ENCODE data around the gene KMT2C.
A peak's percentile ranks its signal among the peaks of the same experiment; 100 is the strongest.
"Not testable (repeated sequence)": the region's sequence is repeated elsewhere in the genome, so short reads cannot be mapped to it uniquely, and the experiment has no call there.

KMT2C gene

GRCh38 chr7:152436111-152436930, 518 bp upstream of the KMT2C start:
- TF ChIP-seq PAX5 (IDR thresholded peaks at IDR 0.05; ENCODE audit: insufficient read depth, low read length, severe bottlenecking), result peak; percentile 55
- no peak for TF ChIP-seq POLR2A (IDR thresholded peaks at IDR 0.05; ENCODE audit: low read depth, low read length)
- no peak for TF ChIP-seq POLR2AphosphoS5 (IDR thresholded peaks at IDR 0.05; ENCODE audit: low read depth, low read length)
- TF ChIP-seq TAF1 (IDR thresholded peaks at IDR 0.05; ENCODE audit: low read depth, low read length), result peak; percentile 46
- peak; percentile 79 for DNase-seq (ENCODE audit: insufficient read length, low spot score)
- no peak for FAIRE-seq

- DNase-seq (ENCODE audit: insufficient read length, low spot score), result not testable (repeated sequence)
- peak; percentile 89 for FAIRE-seq
Observed at GRCh38 chr7:152434511-152435383, 1.1 kb downstream of the KMT2C start.

GRCh38 chr7:152433721-152434490, 1.9 kb downstream of the KMT2C start:
- not testable (repeated sequence) for DNase-seq (ENCODE audit: insufficient read length, low spot score)
- peak; percentile 85 for FAIRE-seq

GRCh38 chr7:152432735-152433134, 3.1 kb downstream of the KMT2C start:
- not testable (repeated sequence) for DNase-seq (ENCODE audit: insufficient read length, low spot score)
- FAIRE-seq, result peak; percentile 23

- no peak for TF ChIP-seq POU2F2 (IDR thresholded peaks at IDR 0.05; ENCODE audit: low read depth, low read length)
- TF ChIP-seq POLR2AphosphoS5 (IDR thresholded peaks at IDR 0.05; ENCODE audit: low read depth, low read length), result no peak
- no peak for TF ChIP-seq SPI1 (IDR thresholded peaks at IDR 0.05; ENCODE audit: low read depth, low read length)
- no peak for TF ChIP-seq POLR2A (IDR thresholded peaks at IDR 0.05; ENCODE audit: low read depth, low read length)
- TF ChIP-seq TAF1 (IDR thresholded peaks at IDR 0.05; ENCODE audit: low read depth, low read length), result no peak
- no peak for TF ChIP-seq PAX5 (IDR thresholded peaks at IDR 0.05; ENCODE audit: insufficient read depth, low read length, severe bottlenecking)
- DNase-seq (ENCODE audit: insufficient read length, low spot score) (no peak), FAIRE-seq (no peak)
Observed at GRCh38 chr7:152430854-152431253, 4.9 kb downstream of the KMT2C start.

- not testable (repeated sequence) for FAIRE-seq; DNase-seq (ENCODE audit: insufficient read length, low spot score)
Observed at GRCh38 chr7:152430118-152430517, 5.7 kb downstream of the KMT2C start.

GRCh38 chr7:152424348-152425108, 11.3 kb downstream of the KMT2C start:
- DNase-seq (ENCODE audit: insufficient read length, low spot score), result no peak
- FAIRE-seq, result peak; percentile 5
- no peak for TF ChIP-seq POLR2AphosphoS5 (IDR thresholded peaks at IDR 0.05; ENCODE audit: low read depth, low read length)
- no peak for TF ChIP-seq TAF1 (IDR thresholded peaks at IDR 0.05; ENCODE audit: low read depth, low read length)
- no peak for TF ChIP-seq PAX5 (IDR thresholded peaks at IDR 0.05; ENCODE audit: insufficient read depth, low read length, severe bottlenecking)
- TF ChIP-seq SPI1 (IDR thresholded peaks at IDR 0.05; ENCODE audit: low read depth, low read length), result no peak
- no peak for TF ChIP-seq POU2F2 (IDR thresholded peaks at IDR 0.05; ENCODE audit: low read depth, low read length)
- TF ChIP-seq POLR2A (IDR thresholded peaks at IDR 0.05; ENCODE audit: low read depth, low read length), result no peak

GRCh38 chr7:152423991-152424347, 11.8 kb downstream of the KMT2C start:
- FAIRE-seq (no peak), DNase-seq (ENCODE audit: insufficient read length, low spot score) (no peak)
- TF ChIP-seq PAX5 (IDR thresholded peaks at IDR 0.05; ENCODE audit: insufficient read depth, low read length, severe bottlenecking) (no peak), POLR2AphosphoS5 (IDR thresholded peaks at IDR 0.05; ENCODE audit: low read depth, low read length) (no peak), POLR2A (IDR thresholded peaks at IDR 0.05; ENCODE audit: low read depth, low read length) (no peak)

GRCh38 chr7:152423171-152423570, 12.6 kb downstream of the KMT2C start:
- not testable (repeated sequence) for FAIRE-seq; DNase-seq (ENCODE audit: insufficient read length, low spot score)

- not testable (repeated sequence) for DNase-seq (ENCODE audit: insufficient read length, low spot score); FAIRE-seq
Observed at GRCh38 chr7:152420950-152421349, 14.9 kb downstream of the KMT2C start.

All from GM12891 (cell line).